SJSA1 (cell line): Measurements from ENCODE around the gene TAF1B. TPM values are rescaled to one million over a fixed set of nuclear protein-coding genes. Genes with fewer than 3 reads are reported as not detected.

Source experiments
- DNase-seq, 2 experiments: peaks; one replicate each; pipeline ENCODE4 v3.0.0-alpha.2; 2015 to 2020; ENCODE audit warnings: low spot score in 2 of 2, low read depth in 1 of 2
- H3K27ac ChIP-seq: fragments of 250-450 bp; sonication (Bioruptor Pico); 2 replicates; pipeline ENCODE4 v1.5.1; 2020; ENCODE audit warnings: mild to moderate bottlenecking, moderate library complexity
- H3K27me3 ChIP-seq: fragments of 250-450 bp; sonication (Bioruptor Pico); replicated peaks from 2 replicates; pipeline ENCODE4 v1.5.1; 2020; ENCODE audit warnings: mild to moderate bottlenecking, moderate library complexity
- H3K36me3 ChIP-seq: fragments of 250-450 bp; sonication (Bioruptor Pico); 2 replicates; pipeline ENCODE4 v1.5.1; 2020; ENCODE audit warnings: mild to moderate bottlenecking
- H3K4me1 ChIP-seq: fragments of 250-450 bp; sonication (Bioruptor Pico); replicated peaks from 2 replicates; pipeline ENCODE4 v1.6.1; 2021; ENCODE audit warnings: mild to moderate bottlenecking
- H3K4me3 ChIP-seq: fragments of 250-450 bp; sonication (Bioruptor Pico); 2 replicates; pipeline ENCODE4 v1.5.1; 2020; ENCODE audit warnings: mild to moderate bottlenecking
- H3K9me3 ChIP-seq: fragments of 250-450 bp; sonication (Bioruptor Pico); replicated peaks from 2 replicates; pipeline ENCODE4 v1.5.1; 2020; ENCODE audit warnings: mild to moderate bottlenecking
- total RNA-seq: library from RNA; depleted of rRNA; stranded (reverse); fragments of >200 nt; shearing (Covaris generic); gene quantifications from 2 replicates; pipeline ENCODE4 v1.2.3, GENCODE V29; 2014

Gene TAF1B
- total RNA-seq, 1 experiment from 2014 or later, result 35.6 TPM

DNA sequence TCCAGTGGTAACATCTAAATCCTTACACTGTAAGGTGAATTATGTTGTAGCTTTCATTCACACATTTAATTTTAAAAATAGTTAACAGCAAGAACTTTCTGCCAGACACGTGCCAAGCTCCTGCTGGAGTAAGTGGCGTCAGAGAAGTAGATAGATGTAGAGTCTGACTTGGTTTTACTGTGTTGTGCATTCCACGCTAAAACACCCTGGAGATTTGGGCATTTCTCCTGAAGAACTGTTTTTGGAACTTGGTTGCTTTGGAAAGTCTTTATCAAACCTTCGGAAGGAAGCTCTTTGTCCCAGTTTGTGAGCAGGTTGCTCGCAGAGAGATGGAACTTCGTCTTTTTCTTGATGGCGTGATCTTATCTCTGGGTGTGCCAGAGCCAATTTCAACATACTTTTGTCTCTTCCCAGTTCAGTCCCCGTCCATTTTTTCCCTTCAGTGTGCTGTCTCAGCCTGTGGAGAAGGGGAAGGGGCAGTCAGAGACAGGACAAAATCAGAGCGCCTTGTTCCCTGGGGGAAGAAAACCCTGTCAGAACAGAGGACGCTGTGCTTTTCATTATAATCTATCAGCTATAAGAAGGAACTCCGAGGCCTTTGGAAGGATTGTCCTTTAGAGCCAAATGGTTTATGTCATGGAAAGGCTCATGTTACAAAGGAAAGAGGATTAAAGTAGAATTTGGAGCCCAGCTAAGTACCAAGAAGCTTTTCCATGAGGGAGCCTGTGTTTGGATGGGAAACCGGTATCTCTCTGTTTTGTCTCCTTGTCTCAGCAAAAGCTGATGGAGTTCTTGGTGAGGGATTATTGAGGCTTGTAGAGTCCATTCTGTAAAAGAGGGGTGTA lies 127.1 kb downstream of the TAF1B start:
- Histone ChIP-seq H3K27me3 (no peaks in the 10 kb centered on the region), H3K36me3 (no peaks in the 10 kb centered on the region), H3K4me1 (peaks cover 48% of the 10 kb centered on the region), H3K4me3 (no peak overlapping the region), H3K27ac (no peak overlapping the region), H3K9me3 (no peaks in the 10 kb centered on the region)
- no peak for DNase-seq

- Histone ChIP-seq H3K27me3 (no peaks in the 10 kb centered on the region), H3K27ac (no peak overlapping the region), H3K9me3 (no peaks in the 10 kb centered on the region), H3K4me1 (peaks cover 56% of the 10 kb centered on the region), H3K36me3 (no peaks in the 10 kb centered on the region), H3K4me3 (no peak overlapping the region)
- no peak for DNase-seq
Measured at GRCh38 chr2:9971105-9971818, 128.0 kb downstream of the TAF1B start.

GRCh38 chr2:9971890-9972289 lies 128.6 kb downstream of the TAF1B start:
- no peak for DNase-seq
- Histone ChIP-seq H3K27me3 (no peaks in the 10 kb centered on the region), H3K9me3 (no peaks in the 10 kb centered on the region), H3K4me3 (no peak overlapping the region), H3K4me1 (peaks cover 61% of the 10 kb centered on the region), H3K27ac (no peak overlapping the region), H3K36me3 (no peaks in the 10 kb centered on the region)

GRCh38 chr2:9972621-9973479 lies 129.6 kb downstream of the TAF1B start:
- H3K9me3 ChIP-seq, result no peaks in the 10 kb centered on the region
- H3K36me3 ChIP-seq, result no peaks in the 10 kb centered on the region
- H3K27me3 ChIP-seq, result no peaks in the 10 kb centered on the region
- peak; percentile 80 to 94 for DNase-seq
- no peak overlapping the region for H3K4me3 ChIP-seq
- peak overlapping the region; percentile 56 for H3K27ac ChIP-seq
- peaks cover 61% of the 10 kb centered on the region for H3K4me1 ChIP-seq

GRCh38 chr2:9973690-9974089 lies 130.4 kb downstream of the TAF1B start:
- Histone ChIP-seq H3K27me3 (no peaks in the 10 kb centered on the region), H3K36me3 (no peaks in the 10 kb centered on the region), H3K9me3 (no peaks in the 10 kb centered on the region), H3K27ac (peak overlapping the region; percentile 56), H3K4me3 (no peak overlapping the region), H3K4me1 (peaks cover 61% of the 10 kb centered on the region)
- no peak for DNase-seq

- no peak overlapping the region for H3K4me3 ChIP-seq
- H3K4me1 ChIP-seq, result peaks cover 61% of the 10 kb centered on the region
- no peaks in the 10 kb centered on the region for H3K9me3 ChIP-seq
- H3K27me3 ChIP-seq, result no peaks in the 10 kb centered on the region
- H3K36me3 ChIP-seq, result no peaks in the 10 kb centered on the region
- no peak for DNase-seq
- H3K27ac ChIP-seq, result no peak overlapping the region
Measured at GRCh38 chr2:9974343-9974742, 131.1 kb downstream of the TAF1B start.

- Histone ChIP-seq H3K27ac (peak overlapping the region; percentile 25), H3K27me3 (no peaks in the 10 kb centered on the region), H3K4me3 (no peak overlapping the region), H3K36me3 (no peaks in the 10 kb centered on the region), H3K4me1 (peaks cover 61% of the 10 kb centered on the region), H3K9me3 (no peaks in the 10 kb centered on the region)
- peak; percentile 70 to 71 for DNase-seq
Measured at GRCh38 chr2:9975328-9975727, 132.1 kb downstream of the TAF1B start.

DNA sequence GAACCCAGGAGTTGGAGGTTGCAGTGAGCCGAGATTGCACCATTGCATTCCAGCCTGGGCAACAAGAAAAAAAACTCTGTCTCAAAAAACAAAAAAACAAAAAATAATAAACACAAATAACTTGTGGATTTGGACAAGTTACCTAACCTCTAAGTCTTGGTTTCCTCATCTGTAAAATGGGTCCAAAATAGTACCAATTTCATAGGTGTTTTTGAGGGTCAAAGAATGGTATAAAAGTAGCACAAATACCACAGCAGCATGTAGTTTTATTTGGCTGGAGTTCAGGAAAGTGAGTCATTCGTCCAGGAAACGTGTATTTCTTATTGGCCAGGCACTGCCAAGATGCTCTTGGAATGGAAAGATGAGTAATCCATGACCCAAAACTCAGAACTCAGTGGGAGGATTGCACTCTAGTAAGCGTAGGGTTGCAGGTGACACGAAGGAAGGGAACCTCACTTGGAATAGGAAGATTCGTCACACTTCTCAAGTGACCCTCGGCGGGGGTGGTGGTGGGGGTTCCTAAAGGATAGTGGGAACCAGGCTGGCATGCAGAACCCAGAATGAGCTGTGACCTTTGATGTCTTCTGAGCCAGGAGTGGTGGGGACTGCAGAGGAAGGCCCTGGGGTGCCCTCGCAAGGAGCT lies 132.7 kb downstream of the TAF1B start:
- peak; percentile 80 to 90 for DNase-seq
- H3K4me1 ChIP-seq, result peaks cover 58% of the 10 kb centered on the region

DNA sequence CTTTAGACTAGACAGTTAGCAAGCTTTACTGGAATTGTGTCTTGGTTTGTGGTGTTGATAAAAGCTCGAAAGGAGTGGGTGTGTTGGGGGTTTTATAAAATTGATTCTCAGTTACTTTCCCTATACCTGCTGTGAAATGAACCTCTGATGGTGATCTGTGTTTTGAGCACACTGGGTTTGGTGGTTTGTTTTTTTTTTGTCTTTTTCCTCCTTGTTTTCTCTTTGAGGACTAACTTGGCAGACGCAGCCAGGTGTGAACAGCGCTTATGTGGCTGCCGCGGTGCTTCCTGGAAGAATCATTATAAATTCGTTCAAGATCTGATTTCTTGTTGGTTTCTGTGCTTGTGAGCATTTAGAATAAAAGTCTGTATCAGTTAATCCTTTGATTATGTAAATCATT lies 136.7 kb downstream of the TAF1B start:
- no peak for DNase-seq
- peaks cover 46% of the 10 kb centered on the region for H3K4me1 ChIP-seq
- H3K27me3 ChIP-seq, result no peaks in the 10 kb centered on the region
- H3K9me3 ChIP-seq, result no peaks in the 10 kb centered on the region
- H3K36me3 ChIP-seq, result no peaks in the 10 kb centered on the region
- H3K4me3 ChIP-seq, result no peak overlapping the region
- H3K27ac ChIP-seq, result no peak overlapping the region

More for the DNA sequence above, 132.7 kb downstream of the TAF1B start:
- no peaks in the 10 kb centered on the region for H3K27me3 ChIP-seq
- no peak overlapping the region for H3K4me3 ChIP-seq
- H3K36me3 ChIP-seq, result no peaks in the 10 kb centered on the region
- no peaks in the 10 kb centered on the region for H3K9me3 ChIP-seq
- H3K27ac ChIP-seq, result peak overlapping the region; percentile 25

DNA sequence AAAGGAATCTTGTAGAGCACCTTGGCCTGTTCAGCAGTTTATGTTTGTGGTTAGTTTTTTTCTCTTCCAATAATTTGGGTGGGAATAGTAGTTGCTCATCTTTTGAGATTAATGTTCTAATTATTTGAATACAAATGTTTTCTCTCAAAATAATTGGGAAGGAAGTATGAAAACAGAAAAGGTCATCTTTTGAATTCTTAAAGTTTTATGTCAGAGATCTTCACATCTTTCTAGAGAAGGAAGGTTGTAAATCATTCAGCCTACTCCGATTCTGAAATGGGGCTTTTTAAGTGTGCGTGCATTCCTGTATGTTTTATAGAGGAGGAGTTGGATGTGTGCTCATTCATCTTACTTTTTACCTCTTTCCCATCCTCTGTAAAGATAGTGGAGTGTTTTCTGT lies 137.2 kb downstream of the TAF1B start:
- no peak overlapping the region for H3K4me3 ChIP-seq
- H3K27ac ChIP-seq, result no peak overlapping the region
- H3K9me3 ChIP-seq, result no peaks in the 10 kb centered on the region
- DNase-seq, result no peak
- H3K36me3 ChIP-seq, result no peaks in the 10 kb centered on the region
- H3K4me1 ChIP-seq, result peaks cover 46% of the 10 kb centered on the region
- H3K27me3 ChIP-seq, result no peaks in the 10 kb centered on the region

- no peak for DNase-seq
- H3K4me1 ChIP-seq, result peaks cover 36% of the 10 kb centered on the region
- no peaks in the 10 kb centered on the region for H3K27me3 ChIP-seq
- H3K4me3 ChIP-seq, result no peak overlapping the region
- no peaks in the 10 kb centered on the region for H3K9me3 ChIP-seq
- H3K27ac ChIP-seq, result no peak overlapping the region
- H3K36me3 ChIP-seq, result no peaks in the 10 kb centered on the region
Measured at GRCh38 chr2:9981655-9982054, 138.4 kb downstream of the TAF1B start.

DNA sequence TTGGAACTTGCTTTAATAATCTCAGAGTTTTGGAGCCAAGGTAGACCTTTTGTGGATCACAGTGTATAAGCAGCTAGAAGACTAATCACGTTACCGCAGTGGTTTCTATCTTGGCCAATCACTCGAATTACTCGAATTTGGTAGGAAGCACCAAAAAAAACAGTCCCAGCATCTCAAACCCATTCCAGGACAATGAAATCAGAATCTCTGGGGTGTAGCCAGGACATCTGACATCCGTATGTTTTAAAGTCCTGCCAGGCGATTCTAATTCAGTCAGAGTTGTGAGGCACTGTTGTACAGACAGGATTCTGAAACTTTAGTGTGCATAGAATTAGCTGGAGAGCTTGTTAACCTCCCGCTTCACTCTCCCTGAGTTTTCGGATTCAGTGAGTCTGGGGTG lies 139.0 kb downstream of the TAF1B start:
- DNase-seq, result no peak
- Histone ChIP-seq H3K27ac (no peak overlapping the region), H3K4me3 (no peak overlapping the region), H3K36me3 (no peaks in the 10 kb centered on the region), H3K27me3 (no peaks in the 10 kb centered on the region), H3K4me1 (peaks cover 35% of the 10 kb centered on the region), H3K9me3 (no peaks in the 10 kb centered on the region)

GRCh38 chr2:9982891-9983290 lies 139.6 kb downstream of the TAF1B start:
- peaks cover 35% of the 10 kb centered on the region for H3K4me1 ChIP-seq
- H3K36me3 ChIP-seq, result no peaks in the 10 kb centered on the region
- no peaks in the 10 kb centered on the region for H3K9me3 ChIP-seq
- DNase-seq, result no peak
- H3K27ac ChIP-seq, result no peak overlapping the region
- no peaks in the 10 kb centered on the region for H3K27me3 ChIP-seq
- H3K4me3 ChIP-seq, result no peak overlapping the region
